GM21515 (cell line): ENCODE results near the gene NUDT16.

Source experiments
- ATAC-seq: cut with Tn5 transposase; IDR thresholded peaks from one replicate; pipeline ENCODE4 v1.9.1; 2021; ENCODE audit not compliant: unreplicated experiment

The NUDT16 gene

GRCh38 chr3:131435000-131435399 is 53.4 kb downstream of the NUDT16 start:
- ATAC-seq, result no peak
